CD4-positive, alpha-beta T cell (primary cell): ENCODE measurements around the gene VPS26B. TPM values are rescaled to one million over a fixed set of nuclear protein-coding genes. Genes with fewer than 3 reads are reported as not detected.
"Not testable (repeated sequence)": the region's sequence is repeated elsewhere in the genome, so short reads cannot be mapped to it uniquely, and the experiment has no call there.

Experiments used
- ATAC-seq: fragments of 200-7000 bp; cut with Tn5 transposase; one replicate; pipeline ENCODE4 v1.10.0; 2022; ENCODE audit warnings: mild to moderate bottlenecking; ENCODE audit not compliant: poor library complexity
- CTCF ChIA-PET: fragments of 350-600 bp; sonication (Branson Sonifier 250); formaldehyde crosslinking; loops from one replicate; lab custom pipeline; 2021; ENCODE audit warnings: antibody characterized with exemption, inconsistent platforms; lab: Charles Lee
- POLR2A ChIA-PET: fragments of 350-600 bp; sonication (Branson Sonifier 250); formaldehyde crosslinking; loops from one replicate; lab custom pipeline; 2021; ENCODE audit warnings: antibody characterized with exemption, inconsistent platforms; lab: Charles Lee
- DNase-seq, 14 experiments: peaks; one replicate each; pipeline ENCODE4 v3.0.0-alpha.2; 2013 to 2020; ENCODE audit warnings: mixed read lengths in 2 of 14
- H3K27ac ChIP-seq, 2 donors: one replicate each; pipeline versions ENCODE4 v1.5.1 to v1.7.0; 2013; ENCODE audit warnings: low read length in 2 of 2, low read depth in 1 of 2, mild to moderate bottlenecking in 1 of 2
- H3K27me3 ChIP-seq, 2 experiments: 1 replicate in 1 of 2; 2 replicates in 1 of 2; pipeline versions ENCODE4 v1.6.1 to v1.7.0; 2013; ENCODE audit warnings: low read length in 2 of 2, control low read depth in 1 of 2, mild to moderate bottlenecking in 1 of 2, moderate library complexity in 1 of 2; ENCODE audit not compliant: insufficient read depth in 2 of 2, control insufficient read depth in 1 of 2
- H3K36me3 ChIP-seq: one replicate; pipeline ENCODE4 v1.6.1; 2013; ENCODE audit warnings: low read length, control low read depth; ENCODE audit not compliant: insufficient read depth
- H3K4me1 ChIP-seq: one replicate; pipeline ENCODE4 v1.6.1; 2013; ENCODE audit warnings: low read length, control low read depth; ENCODE audit not compliant: insufficient read depth
- H3K4me3 ChIP-seq: one replicate; pipeline ENCODE4 v1.5.1; 2013; ENCODE audit warnings: mild to moderate bottlenecking, low read length, moderate library complexity
- H3K9me3 ChIP-seq, 2 experiments: 1 replicate in 1 of 2; 2 replicates in 1 of 2; pipeline versions ENCODE4 v1.6.1 to v1.7.0; 2013; ENCODE audit warnings: low read length in 2 of 2, mild to moderate bottlenecking in 2 of 2, control low read depth in 1 of 2, moderate library complexity in 1 of 2; ENCODE audit not compliant: control insufficient read depth in 1 of 2, insufficient read depth in 1 of 2
- H3K27ac Mint-ChIP-seq: one replicate; pipeline ENCODE4 v1.8.0; 2020; ENCODE audit warnings: mixed read lengths
- H3K27me3 Mint-ChIP-seq: one replicate; pipeline ENCODE4 v1.8.0; 2021; ENCODE audit warnings: mixed read lengths
- H3K36me3 Mint-ChIP-seq: one replicate; pipeline ENCODE4 v1.8.0; 2021; ENCODE audit warnings: low read depth, mixed read lengths
- H3K4me1 Mint-ChIP-seq: one replicate; pipeline ENCODE4 v1.8.0; 2021; ENCODE audit warnings: low read depth, mixed read lengths
- H3K4me3 Mint-ChIP-seq: one replicate; pipeline ENCODE4 v1.8.0; 2020; ENCODE audit warnings: mild to moderate bottlenecking, mixed read lengths
- H3K9me3 Mint-ChIP-seq: one replicate; pipeline ENCODE4 v1.8.0; 2020; ENCODE audit warnings: mixed read lengths
- intact Hi-C, 2 experiments: fragments of 100-400 bp; cut with DNase I in 1 of 2; cut with micrococcal nuclease in 1 of 2; formaldehyde crosslinking; loops; one replicate each; pipeline versions ENCODE4 v1.15.1 to v1.9.0; 2023 to 2025; cut with DNase I, micrococcal nuclease
- total RNA-seq, 174 experiments: library from RNA in 2 of 174; stranded (reverse) in 2 of 174; gene quantifications; one replicate each; pipeline ENCODE4 v1.2.3 and lab custom pipeline; 2021 to 2026
- TF ChIP-seq, protein P1 (sequence below): fragments of 200-600 bp; IDR thresholded peaks from one replicate; pipeline ENCODE4 v1.8.0; 2022; ENCODE audit warnings: antibody characterized with exemption, mild to moderate bottlenecking

VPS26B gene
- total RNA-seq, 2 experiments from 2014 or later = 41.6 to 42.2 TPM

DNA sequence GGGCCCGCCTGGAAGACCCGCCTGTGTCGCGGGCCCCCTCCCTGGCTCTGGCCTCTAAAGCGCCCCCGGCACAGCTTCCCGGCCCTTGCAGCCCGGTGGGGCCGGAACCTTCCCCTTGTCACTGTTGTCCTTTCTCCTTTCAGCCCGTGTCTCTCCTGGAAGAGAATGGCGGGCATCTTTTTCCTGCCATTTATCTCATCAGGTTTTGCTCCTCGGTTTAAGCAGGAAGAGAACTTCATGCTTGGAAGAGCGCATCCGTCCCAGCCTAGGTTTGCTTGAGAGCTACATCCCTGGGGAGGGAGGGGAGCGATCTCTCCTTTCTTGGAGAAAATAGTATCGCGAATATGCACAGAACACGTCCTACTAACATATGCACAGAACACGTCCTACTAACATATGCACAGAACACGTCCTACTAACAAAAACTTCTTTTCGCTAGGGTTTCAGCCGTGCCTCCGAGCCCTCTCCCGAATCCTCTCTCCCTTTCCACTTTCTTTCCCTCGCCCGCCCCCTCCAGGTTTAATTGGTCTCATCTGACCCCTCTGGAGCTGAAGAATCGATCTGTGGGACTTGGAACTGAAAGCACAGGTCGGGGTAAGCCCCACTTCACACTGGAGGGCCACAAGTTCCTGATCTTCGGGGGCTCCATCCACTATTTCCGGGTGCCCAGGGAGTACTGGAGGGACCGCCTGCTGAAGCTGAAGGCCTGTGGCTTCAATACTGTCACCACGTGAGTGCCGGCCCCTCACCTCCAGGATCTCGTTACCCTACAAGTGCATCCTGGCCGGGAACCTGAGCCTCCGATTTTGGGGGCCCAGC is 52.9 kb downstream of the VPS26B start:
- DNase-seq (no peak), ATAC-seq (no peak)
- peaks cover 6% of the 10 kb centered on the region in 2 experiments for H3K27me3 ChIP-seq
- H3K9me3 ChIP-seq = peaks cover 3 to 18% of the 10 kb centered on the region in 2 experiments
- ChIA-PET CTCF (interaction anchor here (0.7 to 2.0 kb wide), 4 partner anchors 15 to 55 kb away, joined by 4 to 19 read pairs (median 8); partner anchors contain the start of genes GLB1L2, NCAPD3 and VPS26B), POLR2A (interaction anchor here (0.7 to 7.2 kb wide), 2 partner anchors 15 to 53 kb away, joined by 3 to 54 read pairs; partner anchors contain the start of genes NCAPD3 and VPS26B)
- no peak overlapping the region for H3K27ac ChIP-seq
- intact Hi-C loops = loop anchor here (2.0 to 5.0 kb wide), 5 partner anchors 53 to 71 kb away; partner anchors contain the start of genes GLB1L2 (in 1 of the 2) and VPS26B (in 1 of the 2)
- Mint-ChIP-seq H3K36me3 (peaks cover 12% of the 10 kb centered on the region), H3K9me3 (no peaks in the 10 kb centered on the region), H3K27me3 (peaks cover 3% of the 10 kb centered on the region), H3K4me1 (peaks cover 42% of the 10 kb centered on the region), H3K4me3 (peak overlapping the region; percentile 86), H3K27ac (no peak overlapping the region)
- H3K4me1 ChIP-seq = peaks cover 25% of the 10 kb centered on the region
- no peaks in the 10 kb centered on the region for H3K36me3 ChIP-seq
- TF ChIP-seq, protein P1, sequence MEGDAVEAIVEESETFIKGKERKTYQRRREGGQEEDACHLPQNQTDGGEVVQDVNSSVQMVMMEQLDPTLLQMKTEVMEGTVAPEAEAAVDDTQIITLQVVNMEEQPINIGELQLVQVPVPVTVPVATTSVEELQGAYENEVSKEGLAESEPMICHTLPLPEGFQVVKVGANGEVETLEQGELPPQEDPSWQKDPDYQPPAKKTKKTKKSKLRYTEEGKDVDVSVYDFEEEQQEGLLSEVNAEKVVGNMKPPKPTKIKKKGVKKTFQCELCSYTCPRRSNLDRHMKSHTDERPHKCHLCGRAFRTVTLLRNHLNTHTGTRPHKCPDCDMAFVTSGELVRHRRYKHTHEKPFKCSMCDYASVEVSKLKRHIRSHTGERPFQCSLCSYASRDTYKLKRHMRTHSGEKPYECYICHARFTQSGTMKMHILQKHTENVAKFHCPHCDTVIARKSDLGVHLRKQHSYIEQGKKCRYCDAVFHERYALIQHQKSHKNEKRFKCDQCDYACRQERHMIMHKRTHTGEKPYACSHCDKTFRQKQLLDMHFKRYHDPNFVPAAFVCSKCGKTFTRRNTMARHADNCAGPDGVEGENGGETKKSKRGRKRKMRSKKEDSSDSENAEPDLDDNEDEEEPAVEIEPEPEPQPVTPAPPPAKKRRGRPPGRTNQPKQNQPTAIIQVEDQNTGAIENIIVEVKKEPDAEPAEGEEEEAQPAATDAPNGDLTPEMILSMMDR = no peak
- H3K4me3 ChIP-seq = peak overlapping the region; percentile 32

DNA sequence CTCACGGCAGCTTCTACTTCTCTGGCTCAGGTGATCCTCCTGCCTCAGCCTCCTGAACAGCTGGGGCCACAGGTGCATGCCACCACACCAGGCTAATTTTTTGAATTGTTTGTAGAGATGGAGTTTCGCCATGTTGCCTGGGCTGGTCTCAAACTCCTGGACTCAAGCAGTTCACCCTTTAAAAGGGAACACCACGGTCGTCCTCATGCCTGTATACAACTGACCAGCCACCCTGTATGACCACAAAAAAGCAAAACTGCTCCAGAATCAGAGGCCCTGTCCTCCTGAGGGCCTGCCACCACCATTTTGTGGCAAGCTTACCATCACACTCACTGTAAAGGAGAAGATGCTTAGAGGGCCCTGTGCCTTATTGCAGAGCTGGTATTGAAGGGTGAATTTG is 53.9 kb downstream of the VPS26B start:
- H3K27ac ChIP-seq = no peak overlapping the region
- ATAC-seq = no peak
- Mint-ChIP-seq H3K36me3 (peaks cover 12% of the 10 kb centered on the region), H3K27ac (no peak overlapping the region), H3K27me3 (peaks cover 3% of the 10 kb centered on the region), H3K4me1 (peaks cover 32% of the 10 kb centered on the region), H3K4me3 (peak overlapping the region; percentile 15), H3K9me3 (no peaks in the 10 kb centered on the region)
- ChIA-PET CTCF (no interaction called here), POLR2A (interaction anchor here (1.6 to 7.2 kb wide), 2 partner anchors 25 to 54 kb away, joined by 4 to 54 read pairs; partner anchors contain the start of genes ACAD8, NCAPD3, THYN1 and VPS26B)
- TF ChIP-seq, protein P1 = no peak
- H3K4me1 ChIP-seq = peaks cover 15% of the 10 kb centered on the region
- no peak overlapping the region for H3K4me3 ChIP-seq
- H3K9me3 ChIP-seq = peaks cover 3 to 18% of the 10 kb centered on the region in 2 experiments
- intact Hi-C loops = loop anchor here (5.0 kb wide), 2 partner anchors 54 to 71 kb away; partner anchors contain the start of gene GLB1L2 (in 1 of the 2)
- DNase-seq = no peak
- H3K36me3 ChIP-seq = no peaks in the 10 kb centered on the region
- peaks cover 6% of the 10 kb centered on the region in 2 experiments for H3K27me3 ChIP-seq

DNA sequence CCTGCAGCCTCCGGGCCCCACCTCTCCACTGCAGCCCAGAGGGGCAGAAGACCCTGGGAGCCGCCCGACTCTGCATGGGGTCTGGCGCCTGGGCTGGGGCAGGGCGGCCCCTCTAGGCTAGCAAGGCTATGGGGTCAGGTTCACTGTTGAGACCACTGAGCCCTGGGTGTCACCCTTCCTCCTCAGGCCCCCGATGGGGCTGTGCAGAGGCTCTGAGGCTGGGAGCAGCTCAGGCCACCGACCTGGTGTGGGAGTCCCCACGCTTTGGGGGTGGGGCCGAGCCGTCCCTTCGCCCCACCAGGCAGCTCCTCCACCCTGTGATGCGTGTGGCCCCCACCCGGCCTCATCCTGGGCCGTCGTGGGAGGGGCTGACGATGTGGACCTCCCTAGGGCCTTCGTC is 57.2 kb downstream of the VPS26B start:
- H3K27ac ChIP-seq, H3K4me3 Mint-ChIP-seq, H3K27me3 ChIP-seq, ATAC-seq, H3K36me3 Mint-ChIP-seq, H3K27ac Mint-ChIP-seq, POLR2A ChIA-PET, DNase-seq, H3K4me3 ChIP-seq, H3K4me1 ChIP-seq, H3K27me3 Mint-ChIP-seq, H3K36me3 ChIP-seq, H3K4me1 Mint-ChIP-seq, intact Hi-C loops, H3K9me3 Mint-ChIP-seq: not testable (repeated sequence)
- CTCF ChIA-PET = interaction anchor here (1.1 kb wide), 1 partner anchor 26 kb away, joined by 3 read pairs; no protein-coding TSS in a partner anchor
- H3K9me3 ChIP-seq = peaks cover 3 to 18% of the 10 kb centered on the region in 2 experiments
